Measurements from ENCODE around the gene RBMS3. TPM values are rescaled to one million over a fixed set of nuclear protein-coding genes. Genes with fewer than 3 reads are reported as not detected.

Gene RBMS3
- total and polyA plus RNA-seq, 2 of the 8 experiments (the other 6 are each of a cell fraction or from before 2014, with no cell fraction given) = 3.7 to 6.9 TPM

- TF ChIP-seq HDAC6 (IDR thresholded peaks at IDR 0.05; ENCODE audit: low read depth, low read length) (no peak), NRF1 (IDR thresholded peaks at IDR 0.05; ENCODE audit: low read depth, low read length) (no peak), RNF2 (IDR thresholded peaks at IDR 0.05; ENCODE audit: borderline replicate concordance, low read depth, low read length, missing control alignments, poor library complexity, severe bottlenecking) (no peak), MAX (IDR thresholded peaks at IDR 0.05) (no peak)
These were observed 234.0 kb downstream of the RBMS3 start (continued) for GRCh38 chr3:29514912-29515311.
